Effector memory CD8-positive, alpha-beta T cell (primary cell): ENCODE results near the gene PAX6.

ENCODE experiments used
- ATAC-seq: fragments of 150-1000 bp; cut with Tn5 transposase; replicated peaks from 2 replicates; pipeline ENCODE4 v1.10.0; 2021; ENCODE audit warnings: mild to moderate bottlenecking, moderate library complexity
- DNase-seq, 3 experiments: peaks; one replicate each; pipeline ENCODE4 v3.0.0; 2021
- H3K27ac Mint-ChIP-seq, 2 donors: one replicate each; pipeline ENCODE4 v1.8.0; 2022; ENCODE audit warnings: mild to moderate bottlenecking in 2 of 2, mixed read lengths in 2 of 2, moderate library complexity in 2 of 2
- H3K27me3 Mint-ChIP-seq, 2 donors: one replicate each; pipeline ENCODE4 v1.8.0; 2022; ENCODE audit warnings: mixed read lengths in 2 of 2
- H3K36me3 Mint-ChIP-seq: one replicate; pipeline ENCODE4 v1.8.0; 2022; ENCODE audit warnings: mild to moderate bottlenecking, moderate library complexity, mixed read lengths; ENCODE audit not compliant: insufficient read depth
- H3K4me1 Mint-ChIP-seq, 2 donors: one replicate each; pipeline ENCODE4 v1.8.0; 2022; ENCODE audit warnings: low read depth in 2 of 2, mixed read lengths in 2 of 2
- H3K4me3 Mint-ChIP-seq, 2 donors: one replicate each; pipeline ENCODE4 v1.8.0; 2022; ENCODE audit warnings: mild to moderate bottlenecking in 2 of 2, mixed read lengths in 2 of 2, moderate library complexity in 2 of 2
- H3K9me3 Mint-ChIP-seq, 2 donors: one replicate each; pipeline ENCODE4 v1.8.0; 2022; ENCODE audit warnings: mixed read lengths in 2 of 2

PAX6 gene

GRCh38 chr11:31795706-31796498 lies 15.2 kb downstream of the PAX6 start:
- DNase-seq (no peak), ATAC-seq (no peak)
- no peak overlapping the region for H3K4me3 Mint-ChIP-seq
- peaks cover 76 to 85% of the 10 kb centered on the region in 2 donors for H3K27me3 Mint-ChIP-seq
- peaks cover 7% of the 10 kb centered on the region for H3K36me3 Mint-ChIP-seq
- H3K4me1 Mint-ChIP-seq, result peaks cover 3 to 17% of the 10 kb centered on the region in 2 donors
- peaks cover 0 to 6% of the 10 kb centered on the region in 2 donors for H3K9me3 Mint-ChIP-seq
- H3K27ac Mint-ChIP-seq, result no peak overlapping the region

DNA sequence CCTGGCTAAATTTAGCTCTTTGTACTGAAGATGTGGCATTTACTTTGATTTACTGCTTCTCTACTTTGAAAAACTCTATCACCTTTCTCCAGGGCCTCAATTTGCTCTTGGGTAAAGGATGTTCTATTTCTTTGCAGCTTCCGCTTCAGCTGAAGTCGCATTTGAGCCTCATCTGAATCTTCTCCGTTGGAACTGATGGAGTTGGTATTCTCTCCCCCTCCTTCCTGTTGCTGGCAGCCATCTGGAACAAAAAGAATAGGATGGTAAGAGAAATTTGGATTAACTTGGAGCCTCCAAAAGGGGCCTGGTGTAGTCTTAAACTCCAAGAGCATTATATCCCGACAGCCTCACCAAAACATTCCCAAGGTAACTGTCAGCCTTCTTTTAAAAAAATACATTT lies 16.6 kb downstream of the PAX6 start:
- Mint-ChIP-seq H3K4me1 (peaks cover 0 to 11% of the 10 kb centered on the region in 2 donors), H3K27me3 (peaks cover 67 to 71% of the 10 kb centered on the region in 2 donors), H3K27ac (no peak overlapping the region), H3K9me3 (no peaks in the 10 kb centered on the region), H3K36me3 (peaks cover 4% of the 10 kb centered on the region), H3K4me3 (no peak overlapping the region)
- ATAC-seq (no peak), DNase-seq (no peak)

DNA sequence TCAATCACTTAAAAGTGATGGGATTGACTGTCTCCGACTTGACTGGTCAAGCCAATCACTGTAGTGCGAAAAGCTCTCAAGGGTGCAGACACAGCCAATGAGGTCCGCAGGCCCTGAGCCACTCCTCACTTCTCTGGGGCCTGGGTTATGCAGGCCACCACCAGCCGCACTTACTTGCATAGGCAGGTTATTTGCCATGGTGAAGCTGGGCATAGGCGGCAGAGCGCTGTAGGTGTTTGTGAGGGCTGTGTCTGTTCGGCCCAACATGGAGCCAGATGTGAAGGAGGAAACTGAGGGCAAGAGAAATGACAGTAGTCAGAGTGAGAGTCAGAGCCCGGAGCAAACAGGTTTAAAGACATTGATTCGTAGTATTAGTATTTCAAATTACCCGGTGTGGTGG lies 17.9 kb downstream of the PAX6 start:
- ATAC-seq, result no peak
- H3K27me3 Mint-ChIP-seq, result peaks cover 55 to 59% of the 10 kb centered on the region in 2 donors
- no peak overlapping the region for H3K27ac Mint-ChIP-seq
- DNase-seq, result no peak
- peaks cover 4% of the 10 kb centered on the region for H3K36me3 Mint-ChIP-seq
- no peaks in the 10 kb centered on the region for H3K9me3 Mint-ChIP-seq
- no peak overlapping the region for H3K4me3 Mint-ChIP-seq
- H3K4me1 Mint-ChIP-seq, result peaks cover 0 to 8% of the 10 kb centered on the region in 2 donors

- no peak for ATAC-seq
- Mint-ChIP-seq H3K4me1 (peaks cover 0 to 3% of the 10 kb centered on the region in 2 donors), H3K27me3 (peaks cover 48 to 50% of the 10 kb centered on the region in 2 donors), H3K4me3 (no peak overlapping the region), H3K27ac (no peak overlapping the region), H3K36me3 (no peaks in the 10 kb centered on the region), H3K9me3 (no peaks in the 10 kb centered on the region)
- DNase-seq, result no peak
Measured at GRCh38 chr11:31792456-31792855, 18.7 kb downstream of the PAX6 start.

DNA sequence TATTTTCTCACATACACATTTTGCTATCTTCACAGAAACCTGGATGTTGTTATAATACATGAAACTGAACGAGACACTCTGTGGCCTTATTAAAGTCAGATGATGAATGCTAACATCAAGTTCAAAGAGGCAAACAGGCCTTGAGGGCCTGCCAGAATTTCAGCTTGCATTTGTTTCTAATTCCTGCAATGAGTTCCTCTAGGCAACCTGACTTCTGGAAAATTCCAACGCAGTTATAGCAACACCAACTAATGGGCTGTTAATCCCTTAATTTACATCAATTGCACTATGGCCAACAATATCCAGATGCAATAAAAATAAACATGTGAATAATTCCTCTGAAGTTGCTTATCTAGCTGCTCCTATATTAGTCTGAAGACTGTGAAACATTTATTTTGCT lies 19.1 kb downstream of the PAX6 start:
- Mint-ChIP-seq H3K27me3 (peaks cover 44 to 46% of the 10 kb centered on the region in 2 donors), H3K9me3 (no peaks in the 10 kb centered on the region), H3K36me3 (no peaks in the 10 kb centered on the region), H3K27ac (no peak overlapping the region), H3K4me3 (no peak overlapping the region), H3K4me1 (no peaks in the 10 kb centered on the region)
- no peak for DNase-seq
- no peak for ATAC-seq

DNA sequence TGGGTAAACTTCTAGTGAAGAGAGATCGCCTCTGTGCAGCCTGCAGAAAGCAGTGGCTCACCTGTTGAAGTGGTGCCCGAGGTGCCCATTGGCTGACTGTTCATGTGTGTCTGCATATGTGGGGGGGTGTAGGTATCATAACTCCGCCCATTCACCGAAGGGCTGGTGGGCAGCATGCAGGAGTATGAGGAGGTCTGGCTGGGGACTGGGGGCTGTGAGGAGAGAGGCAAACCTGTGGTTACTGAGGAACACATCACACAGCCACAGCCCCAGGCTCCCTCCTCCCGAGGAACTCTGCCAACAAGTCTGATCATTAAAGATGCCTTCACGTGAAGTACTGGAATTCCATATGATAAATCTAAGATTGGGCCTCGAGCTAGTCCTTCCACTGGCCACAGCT lies 20.5 kb downstream of the PAX6 start:
- peaks cover 30 to 32% of the 10 kb centered on the region in 2 donors for H3K27me3 Mint-ChIP-seq
- H3K4me3 Mint-ChIP-seq, result no peak overlapping the region
- H3K9me3 Mint-ChIP-seq, result no peaks in the 10 kb centered on the region
- DNase-seq, result no peak
- ATAC-seq, result no peak
- no peaks in the 10 kb centered on the region for H3K36me3 Mint-ChIP-seq
- no peaks in the 10 kb centered on the region for H3K4me1 Mint-ChIP-seq
- H3K27ac Mint-ChIP-seq, result no peak overlapping the region

GRCh38 chr11:31788085-31788484 lies 23.0 kb downstream of the PAX6 start:
- Mint-ChIP-seq H3K27ac (no peak overlapping the region), H3K36me3 (no peaks in the 10 kb centered on the region), H3K9me3 (no peaks in the 10 kb centered on the region), H3K4me1 (no peaks in the 10 kb centered on the region), H3K27me3 (peaks cover 8 to 12% of the 10 kb centered on the region in 2 donors), H3K4me3 (no peak overlapping the region)
- no peak for DNase-seq
- ATAC-seq, result no peak

DNA sequence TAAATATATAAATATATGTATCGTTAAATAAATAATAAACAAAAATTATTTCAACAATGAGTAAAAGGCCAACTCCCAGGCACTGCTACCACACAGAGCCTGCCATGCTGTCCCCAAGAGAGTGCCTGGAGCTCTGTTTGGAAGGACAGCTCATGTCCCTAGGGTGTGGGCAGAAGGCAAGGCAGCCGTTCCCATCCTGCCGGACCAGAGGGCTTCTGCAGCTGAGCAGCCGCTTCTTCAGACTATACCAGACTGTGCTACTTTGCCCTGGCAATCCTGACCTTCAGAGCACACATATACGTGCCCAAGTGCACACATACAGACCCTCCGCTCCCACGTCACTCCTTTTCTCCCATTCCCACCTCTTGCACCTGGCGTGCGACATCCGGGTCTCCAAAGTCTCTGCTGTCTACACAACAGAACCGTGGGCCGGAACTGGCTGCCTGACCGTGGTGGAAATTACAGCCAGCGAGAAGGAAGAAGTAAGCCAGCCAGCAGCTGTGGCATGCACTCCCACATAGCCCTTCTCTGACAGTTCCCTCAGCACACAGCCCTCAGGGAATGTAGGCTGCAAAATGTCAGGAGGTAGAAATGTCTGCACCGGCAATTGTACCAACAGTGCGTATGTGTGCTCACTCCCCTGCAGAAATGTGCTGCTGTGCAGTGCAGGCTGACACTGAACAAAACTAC lies 24.0 kb downstream of the PAX6 start:
- H3K36me3 Mint-ChIP-seq, result no peaks in the 10 kb centered on the region
- no peaks in the 10 kb centered on the region for H3K9me3 Mint-ChIP-seq
- H3K27me3 Mint-ChIP-seq, result peaks cover 0 to 4% of the 10 kb centered on the region in 2 donors
- no peak overlapping the region for H3K27ac Mint-ChIP-seq
- no peak overlapping the region for H3K4me3 Mint-ChIP-seq
- ATAC-seq (no peak), DNase-seq (no peak)
- no peaks in the 10 kb centered on the region for H3K4me1 Mint-ChIP-seq

DNA sequence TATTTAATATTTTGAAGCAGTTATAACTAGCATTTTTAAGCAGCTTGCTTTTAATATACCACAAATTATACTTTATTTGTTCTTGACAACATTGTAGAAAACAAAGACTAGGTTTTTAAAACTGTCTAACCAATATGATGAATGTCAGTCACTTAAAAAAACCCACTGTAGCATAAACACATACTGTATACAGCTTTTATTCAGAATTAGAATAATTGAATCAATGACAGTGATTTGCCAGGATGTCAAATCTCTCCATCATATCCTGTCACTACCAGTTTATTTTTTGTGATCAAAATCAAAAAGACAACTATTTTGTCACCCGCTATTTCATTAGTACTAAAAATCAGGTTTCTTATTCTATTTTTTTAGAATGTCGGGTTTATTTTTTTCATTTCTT lies 26.5 kb downstream of the PAX6 start:
- ATAC-seq, result no peak
- Mint-ChIP-seq H3K36me3 (no peaks in the 10 kb centered on the region), H3K27ac (no peak overlapping the region), H3K4me1 (no peaks in the 10 kb centered on the region), H3K9me3 (no peaks in the 10 kb centered on the region), H3K27me3 (no peaks in the 10 kb centered on the region), H3K4me3 (no peak overlapping the region)
- no peak for DNase-seq

DNA sequence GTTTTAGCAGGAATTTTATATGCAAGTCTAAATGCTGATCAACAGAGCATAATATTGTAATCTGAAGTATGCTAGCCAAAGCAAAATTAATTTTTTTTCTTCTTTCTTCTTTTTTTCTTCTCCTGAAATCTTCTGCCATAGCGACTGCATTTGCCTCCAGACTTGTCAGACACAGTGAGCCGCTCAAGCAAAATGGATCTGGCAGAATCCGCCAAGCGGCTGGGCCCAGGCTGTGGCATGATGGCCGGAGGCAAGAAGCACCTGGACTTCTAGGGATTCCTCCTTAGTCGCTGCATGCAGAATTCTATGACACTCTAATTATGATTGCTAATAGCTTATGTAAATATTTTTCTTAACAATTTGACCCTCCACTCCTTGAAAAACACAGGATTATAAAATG lies 27.9 kb downstream of the PAX6 start:
- Mint-ChIP-seq H3K27ac (no peak overlapping the region), H3K4me1 (no peaks in the 10 kb centered on the region), H3K4me3 (no peak overlapping the region), H3K36me3 (peaks cover 5% of the 10 kb centered on the region), H3K9me3 (no peaks in the 10 kb centered on the region), H3K27me3 (no peaks in the 10 kb centered on the region)
- DNase-seq, result no peak
- no peak for ATAC-seq

GRCh38 chr11:31782257-31782656 lies 28.9 kb downstream of the PAX6 start:
- ATAC-seq (no peak), DNase-seq (no peak)
- H3K27ac Mint-ChIP-seq, result no peak overlapping the region
- peaks cover 5% of the 10 kb centered on the region for H3K36me3 Mint-ChIP-seq
- no peaks in the 10 kb centered on the region for H3K27me3 Mint-ChIP-seq
- H3K4me1 Mint-ChIP-seq, result no peaks in the 10 kb centered on the region
- peaks cover 0 to 2% of the 10 kb centered on the region in 2 donors for H3K9me3 Mint-ChIP-seq
- H3K4me3 Mint-ChIP-seq, result no peak overlapping the region

GRCh38 chr11:31780480-31780971 lies 30.6 kb downstream of the PAX6 start:
- no peaks in the 10 kb centered on the region for H3K4me1 Mint-ChIP-seq

GRCh38 chr11:31780078-31780477 lies 31.0 kb downstream of the PAX6 start:
- peaks cover 0 to 2% of the 10 kb centered on the region in 2 donors for H3K9me3 Mint-ChIP-seq
- H3K4me1 Mint-ChIP-seq, result no peaks in the 10 kb centered on the region
- no peak overlapping the region for H3K4me3 Mint-ChIP-seq
- ATAC-seq (no peak), DNase-seq (no peak)
- peaks cover 5% of the 10 kb centered on the region for H3K36me3 Mint-ChIP-seq
- no peaks in the 10 kb centered on the region for H3K27me3 Mint-ChIP-seq
- H3K27ac Mint-ChIP-seq, result no peak overlapping the region

More at GRCh38 chr11:31780480-31780971, 30.6 kb downstream of the PAX6 start:
- H3K4me3 Mint-ChIP-seq, result no peak overlapping the region
- DNase-seq, result no peak
- H3K36me3 Mint-ChIP-seq, result peaks cover 5% of the 10 kb centered on the region
- H3K9me3 Mint-ChIP-seq, result peaks cover 0 to 2% of the 10 kb centered on the region in 2 donors
- H3K27ac Mint-ChIP-seq, result no peak overlapping the region
- ATAC-seq, result no peak
- H3K27me3 Mint-ChIP-seq, result no peaks in the 10 kb centered on the region

DNA sequence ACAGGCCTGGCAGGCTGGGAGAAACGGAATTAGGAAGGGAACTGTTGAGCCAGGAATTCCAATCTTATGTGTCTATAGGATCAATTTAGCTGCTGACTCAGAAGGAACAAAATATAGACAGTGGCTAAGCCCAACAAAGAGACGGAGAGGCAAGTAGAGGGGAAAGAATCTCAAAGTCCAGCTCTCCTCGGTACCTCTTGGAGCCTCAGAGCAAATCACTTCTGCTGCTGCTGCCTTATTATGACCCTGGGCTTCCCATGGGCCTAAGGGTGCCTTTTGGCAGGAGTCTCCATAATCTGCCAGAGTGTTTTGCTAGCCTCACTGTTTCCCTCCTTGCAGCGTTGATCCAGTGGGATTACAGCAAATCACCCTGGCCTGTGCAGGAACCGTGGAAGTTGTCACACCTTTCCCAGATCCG lies 31.7 kb downstream of the PAX6 start:
- peaks cover 5% of the 10 kb centered on the region for H3K36me3 Mint-ChIP-seq
- H3K27me3 Mint-ChIP-seq, result no peaks in the 10 kb centered on the region
- H3K27ac Mint-ChIP-seq, result no peak overlapping the region
- H3K4me1 Mint-ChIP-seq, result no peaks in the 10 kb centered on the region
- no peak for ATAC-seq
- no peak overlapping the region for H3K4me3 Mint-ChIP-seq
- H3K9me3 Mint-ChIP-seq, result peaks cover 0 to 2% of the 10 kb centered on the region in 2 donors
- DNase-seq, result no peak
